ENCODE data around the gene ABCA1. TPM values are rescaled to one million over a fixed set of nuclear protein-coding genes. Genes with fewer than 3 reads are reported as not detected.
A peak's percentile ranks its signal among the peaks of the same experiment; 100 is the strongest.

Gene ABCA1
- total and polyA plus RNA-seq, 2 of the 13 experiments (the other 11 are each of a cell fraction or from before 2014, with no cell fraction given), result 26.8 to 63.8 TPM

DNA sequence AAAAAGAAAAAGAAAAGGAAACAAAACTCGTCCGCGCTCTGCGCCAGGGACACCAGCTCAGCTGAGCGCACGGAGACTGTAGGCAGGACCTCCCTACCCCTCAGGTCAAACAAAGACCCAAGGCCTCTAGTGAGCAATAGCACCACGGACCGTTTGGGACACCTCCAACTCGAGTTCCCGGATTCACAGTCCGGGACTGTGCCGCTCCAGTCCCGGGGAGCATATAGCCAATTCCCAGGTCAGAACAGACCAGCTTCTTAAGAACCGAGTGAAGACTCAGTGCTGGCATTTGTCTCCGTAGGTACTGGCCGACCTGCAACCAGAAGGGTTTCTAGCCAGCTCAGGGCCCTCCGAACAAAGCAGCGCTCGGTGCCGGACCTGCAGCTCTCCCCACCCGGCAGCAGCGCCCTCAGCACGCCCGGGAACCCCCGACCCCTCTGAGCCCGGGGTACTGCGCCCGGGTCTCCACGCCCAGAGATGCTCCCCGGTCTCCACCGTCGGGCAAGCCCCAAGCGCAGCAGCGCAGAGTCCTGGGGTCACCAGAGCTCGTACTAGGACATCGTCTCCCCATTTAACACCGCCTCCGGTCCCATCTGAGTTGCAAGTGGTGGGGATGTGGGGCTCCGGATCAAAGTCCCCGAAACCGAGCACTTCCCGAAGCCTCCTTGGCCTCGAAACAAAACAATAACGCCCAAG, 591 bp downstream of the ABCA1 start (continued):
- TF ChIP-seq, protein P1, sequence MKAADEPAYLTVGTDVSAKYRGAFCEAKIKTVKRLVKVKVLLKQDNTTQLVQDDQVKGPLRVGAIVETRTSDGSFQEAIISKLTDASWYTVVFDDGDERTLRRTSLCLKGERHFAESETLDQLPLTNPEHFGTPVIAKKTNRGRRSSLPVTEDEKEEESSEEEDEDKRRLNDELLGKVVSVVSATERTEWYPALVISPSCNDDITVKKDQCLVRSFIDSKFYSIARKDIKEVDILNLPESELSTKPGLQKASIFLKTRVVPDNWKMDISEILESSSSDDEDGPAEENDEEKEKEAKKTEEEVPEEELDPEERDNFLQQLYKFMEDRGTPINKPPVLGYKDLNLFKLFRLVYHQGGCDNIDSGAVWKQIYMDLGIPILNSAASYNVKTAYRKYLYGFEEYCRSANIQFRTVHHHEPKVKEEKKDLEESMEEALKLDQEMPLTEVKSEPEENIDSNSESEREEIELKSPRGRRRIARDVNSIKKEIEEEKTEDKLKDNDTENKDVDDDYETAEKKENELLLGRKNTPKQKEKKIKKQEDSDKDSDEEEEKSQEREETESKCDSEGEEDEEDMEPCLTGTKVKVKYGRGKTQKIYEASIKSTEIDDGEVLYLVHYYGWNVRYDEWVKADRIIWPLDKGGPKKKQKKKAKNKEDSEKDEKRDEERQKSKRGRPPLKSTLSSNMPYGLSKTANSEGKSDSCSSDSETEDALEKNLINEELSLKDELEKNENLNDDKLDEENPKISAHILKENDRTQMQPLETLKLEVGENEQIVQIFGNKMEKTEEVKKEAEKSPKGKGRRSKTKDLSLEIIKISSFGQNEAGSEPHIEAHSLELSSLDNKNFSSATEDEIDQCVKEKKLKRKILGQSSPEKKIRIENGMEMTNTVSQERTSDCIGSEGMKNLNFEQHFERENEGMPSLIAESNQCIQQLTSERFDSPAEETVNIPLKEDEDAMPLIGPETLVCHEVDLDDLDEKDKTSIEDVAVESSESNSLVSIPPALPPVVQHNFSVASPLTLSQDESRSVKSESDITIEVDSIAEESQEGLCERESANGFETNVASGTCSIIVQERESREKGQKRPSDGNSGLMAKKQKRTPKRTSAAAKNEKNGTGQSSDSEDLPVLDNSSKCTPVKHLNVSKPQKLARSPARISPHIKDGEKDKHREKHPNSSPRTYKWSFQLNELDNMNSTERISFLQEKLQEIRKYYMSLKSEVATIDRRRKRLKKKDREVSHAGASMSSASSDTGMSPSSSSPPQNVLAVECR (CRISPR knock-in tag; IDR thresholded peaks at IDR 0.05; ENCODE audit: borderline replicate concordance), result no peak
- TF ChIP-seq NFE2L2 (IDR thresholded peaks at IDR 0.05; ENCODE audit: low read length) (no peak), ZNF775 (CRISPR knock-in tag; IDR thresholded peaks at IDR 0.05; ENCODE audit: borderline replicate concordance) (no peak), NFIB (CRISPR knock-in tag; IDR thresholded peaks at IDR 0.05; ENCODE audit: borderline replicate concordance) (no peak), KLF6 (CRISPR knock-in tag; IDR thresholded peaks at IDR 0.05) (0 out of 2 replicates have a peak, but pooled peaks have one; percentile 37), ZNF510 (CRISPR knock-in tag; IDR thresholded peaks at IDR 0.05; ENCODE audit: low read depth) (peak; percentile 16; the same call in 1 of the 2 replicates), ZMYM3 (CRISPR knock-in tag; IDR thresholded peaks at IDR 0.05) (no peak), ELF1 (CRISPR knock-in tag; IDR thresholded peaks at IDR 0.05) (no peak), PCBP1 (IDR thresholded peaks at IDR 0.05; ENCODE audit: borderline replicate concordance, low read depth, low read length) (no peak), ZNF296 (CRISPR knock-in tag; conservative IDR thresholded peaks at IDR 0.05) (no peak), CBX1 (IDR thresholded peaks at IDR 0.05; ENCODE audit: low read depth) (no peak)
- TF ChIP-seq, protein P2, sequence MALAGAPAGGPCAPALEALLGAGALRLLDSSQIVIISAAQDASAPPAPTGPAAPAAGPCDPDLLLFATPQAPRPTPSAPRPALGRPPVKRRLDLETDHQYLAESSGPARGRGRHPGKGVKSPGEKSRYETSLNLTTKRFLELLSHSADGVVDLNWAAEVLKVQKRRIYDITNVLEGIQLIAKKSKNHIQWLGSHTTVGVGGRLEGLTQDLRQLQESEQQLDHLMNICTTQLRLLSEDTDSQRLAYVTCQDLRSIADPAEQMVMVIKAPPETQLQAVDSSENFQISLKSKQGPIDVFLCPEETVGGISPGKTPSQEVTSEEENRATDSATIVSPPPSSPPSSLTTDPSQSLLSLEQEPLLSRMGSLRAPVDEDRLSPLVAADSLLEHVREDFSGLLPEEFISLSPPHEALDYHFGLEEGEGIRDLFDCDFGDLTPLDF (CRISPR knock-in tag; IDR thresholded peaks at IDR 0.05), result no peak
- TF ChIP-seq, protein P3, sequence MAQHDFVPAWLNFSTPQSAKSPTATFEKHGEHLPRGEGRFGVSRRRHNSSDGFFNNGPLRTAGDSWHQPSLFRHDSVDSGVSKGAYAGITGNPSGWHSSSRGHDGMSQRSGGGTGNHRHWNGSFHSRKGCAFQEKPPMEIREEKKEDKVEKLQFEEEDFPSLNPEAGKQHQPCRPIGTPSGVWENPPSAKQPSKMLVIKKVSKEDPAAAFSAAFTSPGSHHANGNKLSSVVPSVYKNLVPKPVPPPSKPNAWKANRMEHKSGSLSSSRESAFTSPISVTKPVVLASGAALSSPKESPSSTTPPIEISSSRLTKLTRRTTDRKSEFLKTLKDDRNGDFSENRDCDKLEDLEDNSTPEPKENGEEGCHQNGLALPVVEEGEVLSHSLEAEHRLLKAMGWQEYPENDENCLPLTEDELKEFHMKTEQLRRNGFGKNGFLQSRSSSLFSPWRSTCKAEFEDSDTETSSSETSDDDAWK (CRISPR knock-in tag; IDR thresholded peaks at IDR 0.05), result no peak
- TF ChIP-seq, protein P4, sequence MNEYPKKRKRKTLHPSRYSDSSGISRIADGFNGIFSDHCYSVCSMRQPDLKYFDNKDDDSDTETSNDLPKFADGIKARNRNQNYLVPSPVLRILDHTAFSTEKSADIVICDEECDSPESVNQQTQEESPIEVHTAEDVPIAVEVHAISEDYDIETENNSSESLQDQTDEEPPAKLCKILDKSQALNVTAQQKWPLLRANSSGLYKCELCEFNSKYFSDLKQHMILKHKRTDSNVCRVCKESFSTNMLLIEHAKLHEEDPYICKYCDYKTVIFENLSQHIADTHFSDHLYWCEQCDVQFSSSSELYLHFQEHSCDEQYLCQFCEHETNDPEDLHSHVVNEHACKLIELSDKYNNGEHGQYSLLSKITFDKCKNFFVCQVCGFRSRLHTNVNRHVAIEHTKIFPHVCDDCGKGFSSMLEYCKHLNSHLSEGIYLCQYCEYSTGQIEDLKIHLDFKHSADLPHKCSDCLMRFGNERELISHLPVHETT (CRISPR knock-in tag; conservative IDR thresholded peaks at IDR 0.05), result no peak
- TF ChIP-seq, protein P5, sequence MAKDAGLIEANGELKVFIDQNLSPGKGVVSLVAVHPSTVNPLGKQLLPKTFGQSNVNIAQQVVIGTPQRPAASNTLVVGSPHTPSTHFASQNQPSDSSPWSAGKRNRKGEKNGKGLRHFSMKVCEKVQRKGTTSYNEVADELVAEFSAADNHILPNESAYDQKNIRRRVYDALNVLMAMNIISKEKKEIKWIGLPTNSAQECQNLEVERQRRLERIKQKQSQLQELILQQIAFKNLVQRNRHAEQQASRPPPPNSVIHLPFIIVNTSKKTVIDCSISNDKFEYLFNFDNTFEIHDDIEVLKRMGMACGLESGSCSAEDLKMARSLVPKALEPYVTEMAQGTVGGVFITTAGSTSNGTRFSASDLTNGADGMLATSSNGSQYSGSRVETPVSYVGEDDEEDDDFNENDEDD (CRISPR knock-in tag; IDR thresholded peaks at IDR 0.05; ENCODE audit: borderline replicate concordance), result no peak
- TF ChIP-seq, protein P6, sequence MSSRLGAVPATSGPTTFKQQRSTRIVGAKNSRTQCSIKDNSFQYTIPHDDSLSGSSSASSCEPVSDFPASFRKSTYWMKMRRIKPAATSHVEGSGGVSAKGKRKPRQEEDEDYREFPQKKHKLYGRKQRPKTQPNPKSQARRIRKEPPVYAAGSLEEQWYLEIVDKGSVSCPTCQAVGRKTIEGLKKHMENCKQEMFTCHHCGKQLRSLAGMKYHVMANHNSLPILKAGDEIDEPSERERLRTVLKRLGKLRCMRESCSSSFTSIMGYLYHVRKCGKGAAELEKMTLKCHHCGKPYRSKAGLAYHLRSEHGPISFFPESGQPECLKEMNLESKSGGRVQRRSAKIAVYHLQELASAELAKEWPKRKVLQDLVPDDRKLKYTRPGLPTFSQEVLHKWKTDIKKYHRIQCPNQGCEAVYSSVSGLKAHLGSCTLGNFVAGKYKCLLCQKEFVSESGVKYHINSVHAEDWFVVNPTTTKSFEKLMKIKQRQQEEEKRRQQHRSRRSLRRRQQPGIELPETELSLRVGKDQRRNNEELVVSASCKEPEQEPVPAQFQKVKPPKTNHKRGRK (CRISPR knock-in tag; IDR thresholded peaks at IDR 0.05), result no peak
